GM21717 (cell line): ENCODE measurements around the gene LHFPL6.
"Not testable (repeated sequence)": the region's sequence is repeated elsewhere in the genome, so short reads cannot be mapped to it uniquely, and the experiment has no call there.

Experiments
- ATAC-seq: cut with Tn5 transposase; IDR thresholded peaks from one replicate; pipeline ENCODE4 v1.9.1; 2021; ENCODE audit warnings: mild to moderate bottlenecking, moderate library complexity; ENCODE audit not compliant: unreplicated experiment

LHFPL6 gene

DNA sequence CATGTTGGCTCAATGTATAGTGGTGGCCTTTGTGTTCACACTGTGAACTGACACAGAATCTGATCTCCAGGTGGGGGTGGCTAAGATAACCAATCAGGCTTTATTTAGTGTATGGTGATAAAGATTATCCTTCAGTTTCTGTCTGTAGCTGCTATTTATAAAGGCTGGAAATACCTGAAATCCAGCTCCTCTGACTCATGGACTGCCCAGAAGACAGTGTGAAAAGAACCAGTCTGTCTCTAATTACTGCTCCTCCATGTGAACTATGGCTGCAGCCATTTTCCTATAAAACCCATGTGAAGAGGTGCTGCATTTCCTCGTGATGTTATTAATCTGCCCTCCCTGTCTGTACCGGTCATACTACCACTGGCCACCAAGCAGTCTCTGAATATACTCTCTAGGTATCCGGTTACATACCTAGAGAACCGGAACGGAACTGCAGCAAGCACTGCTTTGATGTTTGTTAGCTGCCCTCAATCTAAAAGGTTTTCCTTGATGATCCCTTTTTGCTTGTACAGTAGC is 238.0 kb downstream of the LHFPL6 start:
- no peak for ATAC-seq

DNA sequence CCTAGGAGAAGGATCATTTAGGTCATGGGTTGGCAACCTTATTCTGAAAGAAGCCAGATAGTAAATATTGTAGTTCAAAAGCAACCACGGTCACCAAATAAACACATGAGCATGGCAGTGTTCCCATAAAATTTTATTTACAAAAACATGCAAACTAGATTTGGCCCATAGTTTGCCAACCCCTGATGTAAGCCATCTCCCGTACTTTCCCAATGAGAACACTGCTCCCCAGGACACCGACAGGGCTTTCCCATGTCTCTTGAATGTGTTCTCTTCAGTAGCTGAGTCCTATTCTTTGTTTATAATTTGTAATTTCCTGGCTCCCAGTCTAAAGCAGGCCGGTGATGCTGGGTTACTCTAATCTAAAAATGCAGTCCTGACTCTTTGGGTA is 239.6 kb downstream of the LHFPL6 start:
- ATAC-seq, result no peak

DNA sequence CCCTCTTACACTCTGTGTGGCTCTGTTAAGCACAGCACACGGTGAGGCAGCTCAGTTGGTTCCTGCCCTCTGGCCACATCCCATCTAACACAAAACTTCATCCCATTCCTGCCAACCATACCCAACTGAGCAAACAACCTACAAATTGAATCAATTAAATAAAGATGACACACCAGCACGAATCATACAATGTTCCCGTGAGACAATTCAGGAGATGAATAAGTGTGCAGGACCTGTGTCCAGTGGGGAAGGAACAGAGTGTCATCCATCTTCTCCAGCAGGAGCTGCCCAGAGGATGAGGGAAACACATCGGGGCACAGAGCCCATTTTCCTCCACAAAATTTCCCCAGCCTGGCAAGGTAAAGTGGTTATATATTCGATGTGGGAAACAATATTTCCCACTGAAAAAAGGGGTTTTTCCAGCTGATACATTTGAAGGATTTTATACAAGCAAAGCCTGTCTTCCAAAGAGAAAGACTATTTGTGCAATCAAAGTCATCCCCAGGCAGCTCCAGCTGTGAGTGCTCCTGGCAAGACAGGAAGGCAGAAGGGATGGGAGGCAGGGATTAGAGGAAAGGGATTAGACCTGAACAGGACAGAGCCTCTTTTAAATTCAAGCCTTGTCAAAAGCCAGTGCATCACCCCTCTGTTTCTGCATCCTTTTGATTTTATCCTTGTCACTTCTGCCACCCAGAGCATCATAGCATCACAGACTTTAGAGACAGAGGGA is 240.2 kb downstream of the LHFPL6 start:
- ATAC-seq, result no peak

DNA sequence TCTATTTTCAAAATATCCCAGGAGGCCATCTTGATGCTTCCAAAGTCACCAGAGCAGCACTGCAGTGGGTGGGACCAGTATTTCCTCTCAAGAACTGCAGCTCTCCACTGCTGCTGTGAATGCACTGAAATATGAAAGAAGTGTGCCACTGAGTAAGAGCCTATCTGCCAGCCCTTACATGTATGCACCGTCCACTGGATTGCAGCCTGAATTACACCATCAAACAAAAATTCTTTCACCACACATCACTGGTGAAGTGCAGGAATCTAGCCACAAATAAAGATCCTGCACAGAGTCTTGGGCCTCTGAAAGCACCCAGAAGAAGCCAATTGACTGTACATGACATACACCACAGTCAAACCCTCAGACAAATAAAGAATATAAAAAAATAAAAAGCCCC is 249.0 kb downstream of the LHFPL6 start:
- ATAC-seq, result no peak

DNA sequence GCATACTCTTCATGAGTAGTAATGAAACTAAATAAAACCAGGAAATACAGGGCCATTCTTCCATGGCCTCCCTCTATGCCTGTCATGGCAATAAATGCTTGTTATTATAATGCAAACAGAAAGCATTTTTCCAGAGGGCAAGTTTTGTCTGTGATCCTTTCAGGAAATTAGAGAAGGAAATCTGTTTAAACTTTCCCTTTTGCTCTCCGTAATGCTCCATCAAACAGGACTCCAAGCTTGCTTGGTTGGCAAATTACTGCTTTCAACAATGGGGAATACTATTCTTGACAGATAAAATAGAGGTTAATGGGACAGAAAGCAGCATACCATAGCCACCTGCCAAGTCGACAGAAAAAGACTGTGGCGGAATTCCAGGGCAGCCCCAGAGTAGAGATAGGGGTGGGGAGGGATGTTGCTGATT is 252.5 kb downstream of the LHFPL6 start:
- ATAC-seq, result no peak

DNA sequence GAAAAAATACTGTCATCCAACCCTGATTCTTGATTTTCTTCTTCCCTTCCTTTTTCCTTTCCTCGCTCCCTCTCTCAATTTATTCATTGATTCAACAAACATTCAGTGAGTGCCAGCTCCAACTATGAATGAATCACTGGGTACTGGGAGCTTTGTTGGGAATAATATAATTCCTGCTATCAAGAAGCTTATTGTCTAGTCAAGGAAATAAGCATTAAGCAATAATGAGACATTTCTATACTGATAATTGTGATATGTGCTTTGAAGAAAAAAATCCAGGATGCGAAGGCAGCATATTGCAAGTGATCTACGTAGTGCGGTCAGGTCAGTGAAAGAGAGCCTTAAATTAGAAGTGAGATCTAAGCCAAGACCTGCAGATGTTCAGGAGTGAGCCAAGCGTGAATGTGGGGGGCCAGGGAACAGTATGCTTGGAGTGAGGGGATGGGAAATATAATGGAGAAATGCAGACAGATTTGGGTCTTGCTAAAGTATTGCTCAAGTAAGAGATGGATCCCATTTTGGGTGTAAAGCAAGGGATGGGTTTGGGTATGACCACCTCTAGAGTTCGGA is 253.5 kb downstream of the LHFPL6 start:
- no peak for ATAC-seq

DNA sequence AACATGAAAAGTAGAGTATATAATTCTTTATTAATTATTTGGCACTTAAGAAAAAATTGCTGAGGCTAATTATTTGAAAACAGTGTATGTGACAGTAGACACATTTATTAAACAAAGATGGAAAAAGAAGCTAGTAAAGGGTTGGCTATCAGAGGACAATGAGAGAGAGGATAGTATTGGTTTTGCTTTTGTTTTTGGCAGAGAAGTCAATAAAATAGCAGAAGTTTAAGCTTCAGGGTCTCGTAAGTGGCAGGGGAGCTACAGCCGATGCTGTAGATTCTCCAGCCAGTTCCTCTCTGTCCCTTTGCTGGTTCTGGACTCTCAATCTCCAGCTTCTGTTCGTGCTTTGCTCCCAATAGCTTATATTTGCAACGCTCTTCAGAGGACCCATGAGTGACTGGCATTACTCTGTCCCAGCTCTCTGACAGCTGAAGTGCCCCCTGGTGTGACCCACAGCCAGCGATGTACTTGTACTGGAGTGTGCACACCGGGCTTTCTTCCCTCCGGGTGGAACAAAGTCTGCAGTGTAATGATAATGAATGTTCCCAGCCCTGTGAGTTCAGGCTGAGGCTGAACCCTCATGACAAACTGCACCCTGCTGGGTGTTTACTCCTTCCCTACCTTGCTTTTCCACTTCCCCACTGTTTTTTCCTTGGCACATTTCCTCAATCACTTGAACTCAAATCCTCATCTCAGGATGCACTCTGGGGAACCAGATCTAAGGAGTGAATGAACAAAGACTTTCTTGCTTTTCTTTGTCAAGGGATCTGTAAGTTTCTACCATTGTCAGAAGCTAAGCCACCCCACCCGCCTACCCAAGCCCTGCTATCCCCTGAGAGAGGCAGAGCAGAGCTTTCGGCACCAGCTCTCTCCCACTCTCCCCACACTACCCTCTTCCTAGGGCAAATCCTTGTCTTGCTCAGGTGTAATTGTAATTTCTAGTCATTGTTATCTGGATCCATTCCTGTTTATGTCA is 254.8 kb downstream of the LHFPL6 start:
- peak; percentile 59 for ATAC-seq

DNA sequence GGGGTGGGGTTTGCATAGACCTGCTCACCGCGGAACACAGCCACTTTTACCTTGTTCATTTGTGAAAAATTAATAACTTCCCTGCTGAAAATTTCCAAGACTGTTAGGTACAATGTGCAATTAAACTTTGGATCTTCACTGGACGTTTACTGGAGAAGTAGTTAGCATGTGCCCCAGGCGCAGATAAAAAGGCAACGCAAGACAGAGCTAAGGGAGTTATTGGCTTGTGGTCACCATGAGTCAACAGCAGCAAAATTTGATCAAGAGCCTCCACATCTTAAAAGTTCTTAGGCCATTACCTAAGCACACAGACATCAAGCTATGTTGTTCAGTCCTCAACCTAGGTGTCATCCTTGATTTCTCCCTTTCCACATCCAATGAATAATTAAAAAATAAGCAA is 257.0 kb downstream of the LHFPL6 start:
- no peak for ATAC-seq

DNA sequence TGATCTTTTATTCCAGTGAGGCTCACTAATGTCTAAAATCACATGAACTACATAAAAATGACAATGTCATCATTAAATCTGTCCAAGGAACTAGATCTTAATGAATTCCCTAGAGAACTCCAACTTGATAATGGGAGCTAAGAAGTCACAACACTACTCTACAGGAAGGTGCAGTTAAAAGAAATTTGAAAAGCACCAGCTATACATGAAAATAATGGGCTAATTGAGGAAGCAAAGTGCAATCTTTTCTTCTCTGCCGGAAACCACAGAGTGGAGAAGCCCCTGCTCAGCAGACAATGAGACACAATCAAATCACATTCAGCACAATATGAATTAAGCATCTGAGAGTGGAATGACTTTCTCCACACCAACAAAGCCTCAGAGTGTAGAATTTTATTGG is 261.7 kb downstream of the LHFPL6 start:
- no peak for ATAC-seq

DNA sequence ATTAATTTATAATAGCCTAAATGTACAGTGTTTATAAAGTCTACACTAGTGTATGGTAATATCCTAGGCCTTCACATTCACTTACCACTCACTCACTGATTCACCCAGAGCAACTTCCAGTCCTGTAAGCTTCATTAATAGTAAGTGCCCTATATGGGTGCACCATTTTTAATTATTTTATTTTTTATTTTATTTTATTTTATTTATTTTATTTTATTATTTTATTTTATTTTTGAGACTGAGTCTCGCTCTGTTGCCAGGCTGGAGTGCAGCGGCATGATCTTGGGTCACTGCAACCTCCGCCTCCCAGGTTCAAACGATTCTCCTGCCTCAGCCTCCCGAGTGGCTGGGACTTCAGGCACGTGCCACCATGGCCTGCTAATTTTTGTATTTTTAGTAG is 264.9 kb downstream of the LHFPL6 start:
- ATAC-seq, result not testable (repeated sequence)

DNA sequence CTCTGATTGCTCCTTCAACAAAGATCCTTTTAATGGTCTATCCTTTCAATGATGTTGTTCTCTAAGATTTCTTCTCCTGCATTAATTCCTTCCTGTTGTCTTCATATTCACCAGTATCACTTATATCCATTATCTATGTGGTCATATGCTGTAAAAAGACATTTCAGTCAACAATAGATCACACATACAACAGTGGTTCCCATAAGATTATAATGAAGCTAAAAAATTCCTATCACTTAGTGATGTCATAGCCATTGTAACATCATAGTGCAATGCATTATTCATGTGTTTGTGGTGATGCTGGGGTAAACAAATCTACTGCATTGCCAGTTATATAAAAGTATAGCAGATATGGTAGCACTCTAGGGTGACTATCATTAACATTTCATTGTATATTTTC is 266.1 kb downstream of the LHFPL6 start:
- ATAC-seq, result no peak

DNA sequence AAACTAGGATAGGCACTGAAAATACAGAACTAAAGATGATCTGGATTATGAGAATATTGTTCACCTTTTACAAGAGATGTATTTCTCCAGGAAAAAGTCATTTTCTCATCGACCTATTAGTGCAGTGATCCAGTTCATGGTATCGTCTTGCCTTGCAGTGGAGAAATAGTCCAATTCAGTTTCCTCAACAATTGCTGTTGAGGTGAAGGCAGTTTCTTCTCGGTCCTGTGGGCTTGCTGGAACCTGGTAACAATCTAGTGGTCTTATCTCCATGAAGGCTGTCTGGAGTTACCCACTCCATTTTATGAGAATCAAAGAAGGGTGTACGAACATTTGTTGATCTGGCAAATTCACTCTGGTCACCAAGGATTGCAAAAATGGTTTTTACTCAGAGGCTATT is 266.8 kb downstream of the LHFPL6 start:
- ATAC-seq, result no peak

DNA sequence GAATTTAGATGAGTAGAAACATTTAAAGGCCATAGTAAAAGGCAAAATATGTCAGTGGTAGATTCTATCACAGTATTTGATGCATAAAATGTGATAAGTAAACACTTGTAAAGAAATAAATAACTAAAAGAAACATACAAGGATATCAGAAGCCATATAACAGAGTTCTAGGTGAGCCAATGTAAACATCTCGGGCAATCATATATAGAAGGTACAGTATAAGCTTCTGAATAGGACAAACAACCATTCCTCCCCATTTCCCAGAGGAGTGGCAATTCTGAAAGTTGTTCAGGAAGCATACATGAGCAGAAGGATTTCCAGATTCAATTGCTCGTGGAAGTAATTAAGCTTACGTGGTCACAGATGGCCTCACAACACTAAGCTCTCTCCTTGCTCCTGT is 267.3 kb downstream of the LHFPL6 start:
- no peak for ATAC-seq

DNA sequence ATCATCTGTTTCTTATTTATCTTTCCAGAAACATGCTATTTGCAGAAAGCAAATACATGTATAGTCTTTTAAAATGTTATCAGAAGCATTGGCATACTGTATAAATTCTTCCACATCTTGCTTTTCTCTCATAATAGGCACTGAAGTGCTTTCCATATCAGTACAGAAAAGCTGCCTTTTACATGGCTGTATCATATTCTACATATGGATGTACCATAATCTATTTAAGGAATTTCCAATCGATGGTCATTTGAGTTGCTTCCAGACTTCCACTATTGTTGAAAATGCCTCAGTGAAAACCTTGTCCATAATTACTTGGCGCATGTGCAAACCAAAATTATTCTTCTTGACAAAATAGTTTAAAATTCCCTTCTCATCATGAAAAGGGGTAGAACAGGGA is 272.5 kb downstream of the LHFPL6 start:
- ATAC-seq, result no peak

DNA sequence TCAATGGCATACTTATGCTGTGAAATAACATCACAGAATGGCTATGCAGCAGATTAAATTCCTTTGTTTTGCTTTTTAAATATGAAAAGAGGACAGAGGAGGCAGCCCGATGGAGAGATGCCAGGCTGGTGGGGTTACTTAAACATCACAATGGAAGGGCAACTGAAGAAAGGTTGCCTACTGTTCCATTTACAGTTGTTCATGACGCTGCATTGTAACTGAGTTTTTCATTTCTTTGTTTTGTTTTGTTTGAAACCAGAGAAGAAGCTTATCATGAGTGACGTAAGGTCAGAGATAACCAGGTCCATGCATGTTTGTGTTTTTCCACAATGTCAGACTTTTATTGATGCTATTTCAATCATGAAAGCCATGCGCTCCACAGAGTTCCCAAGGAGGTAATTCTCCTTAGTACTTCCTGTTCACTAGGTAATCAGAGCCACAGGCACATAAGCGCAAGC is 273.8 kb downstream of the LHFPL6 start:
- no peak for ATAC-seq

DNA sequence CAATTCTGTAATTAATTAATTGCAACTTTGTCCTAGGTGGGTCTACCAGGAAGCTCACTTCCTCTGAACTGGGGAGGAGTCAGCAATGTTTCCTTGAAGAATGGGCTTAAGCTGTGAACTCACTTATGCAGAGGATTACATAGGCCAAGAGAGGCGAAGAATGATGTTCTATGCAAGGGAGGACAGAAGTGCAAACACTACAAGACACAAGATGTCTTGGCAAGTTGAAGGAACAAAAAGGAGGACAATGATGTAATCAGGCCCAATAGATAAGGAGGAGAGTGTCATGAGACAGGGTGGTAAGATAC is 275.9 kb downstream of the LHFPL6 start:
- no peak for ATAC-seq

DNA sequence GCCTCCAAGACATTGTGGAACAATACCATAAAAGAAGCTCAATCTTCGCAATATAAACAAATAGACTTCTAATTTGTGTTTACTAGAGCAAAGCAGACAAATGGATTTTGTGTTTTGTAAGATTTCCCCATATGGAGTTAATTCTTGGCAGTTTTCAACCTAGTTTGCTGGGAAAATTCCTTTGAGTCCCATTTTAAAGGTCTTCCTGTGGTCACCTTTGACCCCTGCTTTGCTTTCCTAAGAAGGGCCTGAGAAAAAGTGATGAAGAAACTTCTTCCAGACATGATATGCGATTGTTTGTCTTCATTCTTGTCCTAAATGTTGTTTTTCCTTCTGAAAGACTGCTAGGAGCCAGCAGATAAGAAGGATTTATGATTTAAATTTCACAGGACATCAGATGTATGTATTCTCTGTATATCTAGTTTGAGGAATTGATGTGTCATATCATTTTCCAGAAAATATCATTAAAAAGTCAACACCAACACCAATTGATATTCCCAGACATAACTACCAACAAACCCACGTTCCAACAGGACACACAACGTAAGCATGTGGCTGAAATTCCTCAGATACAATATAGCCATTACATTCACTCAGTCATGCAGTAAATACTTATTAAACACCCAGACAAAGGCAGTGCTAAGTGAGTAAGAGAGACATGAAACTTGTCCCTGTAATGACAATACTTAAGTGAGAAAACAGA is 276.4 kb downstream of the LHFPL6 start:
- no peak for ATAC-seq

DNA sequence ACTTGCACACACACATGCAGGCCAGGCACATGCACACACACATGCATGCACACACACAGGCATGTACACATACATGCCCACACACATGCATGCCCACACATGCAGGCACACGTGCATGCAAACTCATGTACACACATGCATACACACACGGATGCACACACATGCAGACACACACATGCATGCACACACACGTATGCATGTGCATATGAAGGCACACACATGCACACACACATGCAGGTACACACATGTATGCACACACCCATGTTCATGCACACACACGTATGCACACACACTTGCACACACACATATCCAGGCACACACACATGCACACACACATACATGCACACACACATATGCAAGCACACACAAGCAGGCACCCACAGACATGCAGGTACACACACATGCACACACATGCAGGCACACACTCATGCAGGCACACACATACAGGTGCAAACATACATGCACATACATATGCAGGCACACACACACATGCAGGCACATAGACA is 278.1 kb downstream of the LHFPL6 start:
- ATAC-seq, result no peak

DNA sequence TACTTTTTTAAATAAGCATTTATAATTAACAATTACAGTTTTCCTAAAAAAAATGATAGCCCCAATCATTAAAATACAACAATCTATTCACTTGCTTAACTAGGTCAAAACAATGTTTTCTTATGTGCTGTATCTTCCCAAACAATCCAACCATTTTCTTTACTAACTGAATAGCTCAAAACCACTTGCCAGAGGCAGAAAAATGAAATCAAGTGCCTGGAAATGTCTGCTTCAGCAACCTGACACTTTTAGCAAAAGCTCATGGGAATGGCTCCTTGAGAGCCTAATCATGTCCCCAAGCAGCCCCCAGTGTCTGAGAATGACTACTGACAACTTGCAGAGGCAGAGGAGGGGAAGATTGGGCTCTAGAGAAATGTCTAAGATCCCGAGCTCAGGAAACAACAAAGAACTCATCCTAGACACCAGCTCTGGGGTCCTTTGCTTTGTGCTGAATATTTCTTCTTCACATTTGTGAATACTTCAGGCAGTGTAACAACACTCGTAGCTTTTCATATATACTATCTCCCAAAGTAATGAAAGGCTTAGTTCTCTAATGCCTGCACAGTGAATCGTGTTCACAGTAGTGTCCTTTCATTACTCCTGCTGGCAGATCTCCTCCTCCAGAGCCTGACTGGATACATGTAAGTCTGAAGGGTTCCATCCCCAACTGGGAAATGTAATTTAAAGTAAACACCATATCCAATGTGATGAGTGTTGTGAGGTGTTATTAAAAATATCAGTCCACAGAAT is 280.0 kb downstream of the LHFPL6 start:
- ATAC-seq, result no peak

DNA sequence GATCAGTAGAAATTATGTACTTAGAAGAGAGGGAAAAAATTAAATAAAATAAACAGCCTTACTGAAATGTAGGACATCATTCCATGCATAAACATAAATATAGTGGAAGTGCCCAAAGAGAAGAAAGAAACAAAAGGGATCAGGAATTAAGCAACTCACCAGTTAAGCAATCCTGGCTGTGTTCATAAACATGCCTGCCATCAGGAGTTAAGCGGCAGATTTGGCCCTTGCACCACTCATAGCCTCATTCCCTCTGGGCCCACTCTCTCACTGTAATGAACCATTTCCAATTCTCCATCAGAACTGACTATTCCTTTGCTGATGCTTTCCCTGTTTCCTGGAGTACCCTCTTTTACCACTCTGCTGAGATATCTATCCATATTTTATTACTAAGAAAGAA is 281.4 kb downstream of the LHFPL6 start:
- ATAC-seq, result no peak
